ENCODE data around the gene CT47C1.

The CT47C1 gene

GRCh38 chrX:119073200-119073905 lies 560 bp downstream of the CT47C1 start:
- no peak for FAIRE-seq
- DNase-seq (ENCODE audit: insufficient read length, low spot score): no peak

GRCh38 chrX:119073911-119074310 lies 1.1 kb downstream of the CT47C1 start:
- no peak for DNase-seq (ENCODE audit: insufficient read length, low spot score)
- no peak for FAIRE-seq

- DNase-seq (ENCODE audit: insufficient read length, low spot score) (no peak), FAIRE-seq (no peak)
Measured at GRCh38 chrX:119075270-119076025, 2.7 kb downstream of the CT47C1 start.

GRCh38 chrX:119082278-119082677 lies 9.5 kb downstream of the CT47C1 start:
- no peak for FAIRE-seq
- DNase-seq (ENCODE audit: insufficient read length, low spot score): no peak

GRCh38 chrX:119084766-119085165 lies 12.0 kb downstream of the CT47C1 start:
- FAIRE-seq (no peak), DNase-seq (ENCODE audit: insufficient read length, low spot score) (no peak)

GRCh38 chrX:119087121-119087520 lies 14.3 kb downstream of the CT47C1 start:
- DNase-seq (ENCODE audit: insufficient read length, low spot score) (no peak), FAIRE-seq (no peak)

- no peak for FAIRE-seq
- no peak for DNase-seq (ENCODE audit: insufficient read length, low spot score)
Measured at GRCh38 chrX:119089619-119090018, 16.8 kb downstream of the CT47C1 start.

GRCh38 chrX:119090627-119091026 lies 17.8 kb downstream of the CT47C1 start:
- FAIRE-seq (no peak), DNase-seq (ENCODE audit: insufficient read length, low spot score) (no peak)

- FAIRE-seq (no peak), DNase-seq (ENCODE audit: insufficient read length, low spot score) (no peak)
Measured at GRCh38 chrX:119093991-119094735, 21.4 kb downstream of the CT47C1 start.

- DNase-seq (ENCODE audit: insufficient read length, low spot score): no peak
- no peak for FAIRE-seq
Measured at GRCh38 chrX:119094819-119095218, 22.0 kb downstream of the CT47C1 start.

- FAIRE-seq: no peak
- no peak for DNase-seq (ENCODE audit: insufficient read length, low spot score)
Measured at GRCh38 chrX:119095936-119096335, 23.1 kb downstream of the CT47C1 start.

- no peak for FAIRE-seq
- DNase-seq (ENCODE audit: insufficient read length, low spot score): no peak
Measured at GRCh38 chrX:119101168-119101567, 28.4 kb downstream of the CT47C1 start.

- DNase-seq (ENCODE audit: insufficient read length, low spot score): no peak
Measured at GRCh38 chrX:119105826-119106225, 33.0 kb downstream of the CT47C1 start.

GRCh38 chrX:119107206-119107605 lies 34.4 kb downstream of the CT47C1 start:
- FAIRE-seq (no peak), DNase-seq (ENCODE audit: insufficient read length, low spot score) (no peak)

More at GRCh38 chrX:119105826-119106225, 33.0 kb downstream of the CT47C1 start:
- no peak for FAIRE-seq

GRCh38 chrX:119118780-119119395 lies 46.1 kb downstream of the CT47C1 start:
- peak; percentile 72 for FAIRE-seq
- DNase-seq (ENCODE audit: insufficient read length, low spot score): peak; percentile 67

- DNase-seq (ENCODE audit: insufficient read length, low spot score) (no peak), FAIRE-seq (no peak)
Measured at GRCh38 chrX:119121341-119121740, 48.5 kb downstream of the CT47C1 start.
